ENCODE results near the gene CDH5. TPM values are rescaled to one million over a fixed set of nuclear protein-coding genes. Genes with fewer than 3 reads are reported as not detected.

Gene CDH5
- total RNA-seq: 0.63 and 1.2 TPM in 2 replicates

- H3K4me3 ChIP-seq (ENCODE audit: low read depth, low read length): no peak within 1 kb of the TSS
- no peak for DNase-seq (ENCODE audit: low read depth)
- no peak for TF ChIP-seq CTCF (conservative IDR thresholded peaks at IDR 0.05; ENCODE audit: low read depth, low read length)
These were observed at the start of gene CDH5 for GRCh38 chr16:66366433-66367299. CDH5 (plus strand) TSS chr16:66366691; CDS start chr16:66379338, 12,647 bp downstream.

- H3K4me3 ChIP-seq (ENCODE audit: low read depth, low read length): no peak overlapping the region
- TF ChIP-seq CTCF (conservative IDR thresholded peaks at IDR 0.05; ENCODE audit: low read depth, low read length): no peak
- DNase-seq (ENCODE audit: low read depth): no peak
These were observed 48.0 kb upstream of the CDH5 start for GRCh38 chr16:66318505-66318904.

GRCh38 chr16:66320774-66321173 is 45.7 kb upstream of the CDH5 start:
- H3K4me3 ChIP-seq (ENCODE audit: low read depth, low read length): no peak overlapping the region
- DNase-seq (ENCODE audit: low read depth): no peak
- TF ChIP-seq CTCF (conservative IDR thresholded peaks at IDR 0.05; ENCODE audit: low read depth, low read length): no peak

- no peak for TF ChIP-seq CTCF (conservative IDR thresholded peaks at IDR 0.05; ENCODE audit: low read depth, low read length)
- H3K4me3 ChIP-seq (ENCODE audit: low read depth, low read length): no peak overlapping the region
- no peak for DNase-seq (ENCODE audit: low read depth)
These were observed 44.3 kb upstream of the CDH5 start for GRCh38 chr16:66322174-66322573.

GRCh38 chr16:66324815-66325515 is 41.5 kb upstream of the CDH5 start:
- H3K4me3 ChIP-seq (ENCODE audit: low read depth, low read length): no peak overlapping the region
- no peak for TF ChIP-seq CTCF (conservative IDR thresholded peaks at IDR 0.05; ENCODE audit: low read depth, low read length)
- no peak for DNase-seq (ENCODE audit: low read depth)

- no peak for TF ChIP-seq CTCF (conservative IDR thresholded peaks at IDR 0.05; ENCODE audit: low read depth, low read length)
- no peak for DNase-seq (ENCODE audit: low read depth)
These were observed 40.6 kb upstream of the CDH5 start for GRCh38 chr16:66325717-66326376.

More at GRCh38 chr16:66325717-66326376, 40.6 kb upstream of the CDH5 start:
- H3K4me3 ChIP-seq (ENCODE audit: low read depth, low read length): no peak overlapping the region

Measured in epithelial cell of proximal tubule (primary cell).